Upper lobe of left lung (tissue), 6 donors: ENCODE measurements around the gene RIC8A. TPM values are rescaled to one million over a fixed set of nuclear protein-coding genes. Genes with fewer than 3 reads are reported as not detected.

Source experiments
- ATAC-seq, 2 donors: fragments of 200-7000 bp; cut with Tn5 transposase; one replicate each; pipeline ENCODE4 v1.9.1; 2022; ENCODE audit warnings: mild to moderate bottlenecking in 2 of 2, moderate library complexity in 2 of 2; ENCODE audit not compliant: low FRiP score in 2 of 2
- DNase-seq, 2 donors: peaks; one replicate each; pipeline ENCODE4 v3.0.0-alpha.2; 2019 to 2020
- H3K27ac ChIP-seq, 4 donors: fragments of 200-600 bp; sonication (generic); one replicate each; pipeline ENCODE4 v1.5.1; 2016 to 2019
- H3K27me3 ChIP-seq, 4 donors: fragments of 200-600 bp; sonication (generic); one replicate each; pipeline ENCODE4 v1.5.1; 2017 to 2019
- H3K36me3 ChIP-seq, 4 donors: fragments of 200-600 bp; sonication (generic); one replicate each; pipeline ENCODE4 v1.5.1; 2016 to 2019
- H3K4me1 ChIP-seq, 4 donors: fragments of 200-600 bp; sonication (generic); one replicate each; pipeline ENCODE4 v1.5.1; 2018 to 2019
- H3K4me3 ChIP-seq, 4 donors: fragments of 200-600 bp; sonication (generic); one replicate each; pipeline ENCODE4 v1.5.1; 2017 to 2019; ENCODE audit warnings: mild to moderate bottlenecking in 2 of 4, moderate library complexity in 1 of 4
- H3K9me3 ChIP-seq, 4 donors: fragments of 200-600 bp; sonication (generic); one replicate each; pipeline ENCODE4 v1.5.1; 2018 to 2019
- CTCF ChIP-seq, 6 experiments: fragments of 450-650 bp in 4 of 6; fragments of 200-600 bp in 2 of 6; sonication (generic) in 2 of 6; IDR thresholded peaks; one replicate each; pipeline ENCODE4 v1.5.1; 2016 to 2019; ENCODE audit warnings: antibody characterized with exemption in 6 of 6
- EP300 ChIP-seq, 4 donors: sonication (generic); formaldehyde crosslinking; IDR thresholded peaks; one replicate each; pipeline ENCODE4 v1.5.1; 2017; ENCODE audit warnings: antibody characterized with exemption in 4 of 4, control low read depth in 2 of 4
- POLR2A ChIP-seq, 4 donors: fragments of 450-650 bp; IDR thresholded peaks; one replicate each; pipeline ENCODE4 v1.5.1; 2016 to 2017; ENCODE audit warnings: antibody characterized with exemption in 4 of 4, mild to moderate bottlenecking in 2 of 4
- POLR2AphosphoS5 ChIP-seq, 2 donors: sonication (generic); formaldehyde crosslinking; IDR thresholded peaks; one replicate each; pipeline ENCODE4 v1.5.1; 2017; ENCODE audit warnings: antibody characterized with exemption in 2 of 2
- WGBS, 2 donors: methylation state at CpG; one replicate each; pipeline ENCODE4 v1.1.5; 2017 to 2018; 5-methylcytosine and 5-hydroxymethylcytosine counted together
- total RNA-seq, 6 donors: library from RNA; depleted of rRNA in 4 of 6; stranded (reverse); fragments of >200 nt in 4 of 6; gene quantifications; one replicate each; pipeline versions ENCODE4 v1.1.0 to v1.2.1, GENCODE V29; 2016 to 2021
- donor health status: DM: no; HTN: no; CAD: no; lungs with moderate emphysema.
- donor health status: DM: no; HTN: yes; CAD: no; lungs with severe emphysema.

RIC8A gene
- total RNA-seq, 6 donors from 2014 or later = 65.9 to 135 (median 105) TPM

- Histone ChIP-seq H3K36me3 (peaks cover 28 to 71% (median 66%) of the 10 kb centered on the region in 4 donors), H3K4me1 (no peaks in the 10 kb centered on the region), H3K4me3 (no peak overlapping the region), H3K9me3 (no peaks in the 10 kb centered on the region), H3K27ac (no peak overlapping the region), H3K27me3 (no peaks in the 10 kb centered on the region)
- no peak for TF ChIP-seq POLR2AphosphoS5 (IDR thresholded peaks at IDR 0.05)
- WGBS, 2 donors = 82 to 85% methylated on average over 10 of the region's 10 CpGs
- ATAC-seq (no peak), DNase-seq (no peak)
Measured at GRCh38 chr11:251550-251949, 44.0 kb downstream of the RIC8A start.

GRCh38 chr11:252666-253065 is 45.2 kb downstream of the RIC8A start:
- Histone ChIP-seq H3K27ac (no peak overlapping the region), H3K36me3 (peaks cover 19 to 61% (median 55%) of the 10 kb centered on the region in 4 donors), H3K4me1 (no peaks in the 10 kb centered on the region), H3K27me3 (no peaks in the 10 kb centered on the region), H3K4me3 (no peak overlapping the region), H3K9me3 (no peaks in the 10 kb centered on the region)
- no peak for ATAC-seq
- TF ChIP-seq CTCF (IDR thresholded peaks at IDR 0.05) = no peak
- no peak for TF ChIP-seq POLR2A (IDR thresholded peaks at IDR 0.05)
- TF ChIP-seq EP300 (IDR thresholded peaks at IDR 0.05) = no peak
- no peak for TF ChIP-seq POLR2AphosphoS5 (IDR thresholded peaks at IDR 0.05)
- DNase-seq = no peak
- WGBS, 2 donors = 87 to 92% methylated on average over 8 of the region's 8 CpGs

DNA sequence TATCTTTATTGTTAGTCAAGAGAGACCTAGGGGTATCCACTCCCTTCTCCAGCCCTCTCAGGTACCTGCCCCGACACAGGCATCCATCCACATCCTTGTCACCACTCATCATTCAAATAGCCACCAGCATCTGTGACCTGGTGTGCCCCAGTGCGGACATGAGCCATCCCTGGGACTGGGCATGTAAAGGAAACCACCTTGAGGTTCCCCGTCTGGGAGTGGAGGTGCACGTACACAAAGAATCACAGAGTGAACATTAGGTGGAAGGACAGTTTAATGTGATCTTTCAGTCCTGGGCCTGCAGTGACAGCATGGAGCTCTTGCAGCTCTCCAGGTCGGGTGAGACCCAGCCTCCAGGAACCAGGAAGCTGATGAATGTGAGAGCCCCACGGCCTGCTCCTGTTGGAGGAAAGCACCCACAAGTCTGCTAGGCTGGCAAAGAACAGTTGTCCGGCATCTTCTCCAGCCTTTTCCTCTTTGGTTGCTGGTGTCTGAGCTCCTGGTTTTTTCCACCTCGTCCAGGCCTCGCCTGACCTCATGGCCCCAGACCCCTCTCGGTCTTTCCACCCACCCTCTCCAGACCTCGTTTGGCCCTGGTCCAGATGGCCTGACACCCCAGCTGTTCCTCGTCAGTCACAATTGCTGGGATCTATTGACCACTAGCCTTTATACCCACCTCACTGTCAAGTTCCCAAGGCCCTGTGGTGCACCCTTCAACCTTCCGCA is 45.8 kb downstream of the RIC8A start:
- 79 to 83% methylated on average over 13 of the region's 13 CpGs for WGBS, 2 donors
- Histone ChIP-seq H3K36me3 (peaks cover 19 to 54% (median 49%) of the 10 kb centered on the region in 4 donors), H3K27ac (no peak overlapping the region), H3K27me3 (no peaks in the 10 kb centered on the region), H3K9me3 (no peaks in the 10 kb centered on the region), H3K4me3 (no peak overlapping the region), H3K4me1 (no peaks in the 10 kb centered on the region)
- DNase-seq (no peak), ATAC-seq (no peak)
- TF ChIP-seq EP300 (IDR thresholded peaks at IDR 0.05) (no peak), POLR2AphosphoS5 (IDR thresholded peaks at IDR 0.05) (no peak)

GRCh38 chr11:253886-254270 is 46.4 kb downstream of the RIC8A start:
- ATAC-seq (no peak), DNase-seq (no peak)
- H3K27me3 ChIP-seq = no peaks in the 10 kb centered on the region
- no peak overlapping the region for H3K4me3 ChIP-seq
- no peaks in the 10 kb centered on the region for H3K9me3 ChIP-seq
- WGBS, 2 donors = 77 to 92% methylated on average over 5 of the region's 5 CpGs
- H3K27ac ChIP-seq = no peak overlapping the region
- H3K36me3 ChIP-seq = peaks cover 19 to 49% (median 43%) of the 10 kb centered on the region in 4 donors
- no peaks in the 10 kb centered on the region for H3K4me1 ChIP-seq
- TF ChIP-seq POLR2A (IDR thresholded peaks at IDR 0.05) (no peak), POLR2AphosphoS5 (IDR thresholded peaks at IDR 0.05) (no peak), CTCF (IDR thresholded peaks at IDR 0.05) (no peak), EP300 (IDR thresholded peaks at IDR 0.05) (no peak)

- Histone ChIP-seq H3K9me3 (no peaks in the 10 kb centered on the region), H3K27me3 (no peaks in the 10 kb centered on the region), H3K4me3 (no peak overlapping the region), H3K4me1 (no peaks in the 10 kb centered on the region), H3K27ac (no peak overlapping the region), H3K36me3 (peaks cover 16 to 37% (median 33%) of the 10 kb centered on the region in 4 donors)
- 53 to 54% methylated on average over 3 of the region's 3 CpGs for WGBS, 2 donors
- ATAC-seq = no peak
- no peak for TF ChIP-seq EP300 (IDR thresholded peaks at IDR 0.05)
- TF ChIP-seq POLR2AphosphoS5 (IDR thresholded peaks at IDR 0.05) = no peak
- no peak for TF ChIP-seq CTCF (IDR thresholded peaks at IDR 0.05)
- DNase-seq = no peak
Measured at GRCh38 chr11:255176-255575, 47.7 kb downstream of the RIC8A start.

DNA sequence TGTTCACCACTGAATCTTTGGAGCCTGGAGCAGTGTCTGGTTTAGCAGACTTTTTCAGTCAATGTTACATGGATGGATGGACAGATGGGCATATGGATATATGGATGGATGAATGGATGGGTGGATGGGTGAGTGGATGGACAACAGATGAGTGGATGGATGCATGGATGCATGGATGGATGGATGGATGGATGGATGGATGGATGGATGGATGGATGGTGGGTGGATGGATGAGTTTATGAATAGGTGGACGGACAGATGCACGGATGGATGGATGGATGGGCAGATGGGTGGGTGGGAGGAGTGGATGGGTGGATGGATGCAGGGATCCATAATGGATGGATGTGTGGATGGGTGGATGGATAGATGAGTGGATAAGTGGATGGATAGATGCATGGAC is 48.3 kb downstream of the RIC8A start:
- ATAC-seq (no peak), DNase-seq (no peak)
- no peak overlapping the region for H3K27ac ChIP-seq
- no peak overlapping the region for H3K4me3 ChIP-seq
- H3K27me3 ChIP-seq = no peaks in the 10 kb centered on the region
- TF ChIP-seq POLR2AphosphoS5 (IDR thresholded peaks at IDR 0.05) = no peak
- WGBS, 2 donors = 90 to 96% methylated on average over 2 of the region's 2 CpGs
- no peaks in the 10 kb centered on the region for H3K4me1 ChIP-seq
- peaks cover 16 to 32% (median 28%) of the 10 kb centered on the region in 4 donors for H3K36me3 ChIP-seq
- H3K9me3 ChIP-seq = no peaks in the 10 kb centered on the region
